NCI-H2171 treated with DMSO at 0.1 percent for 48 hours (cell line): ENCODE data around the gene TTC34.
"Not testable (repeated sequence)": the region's sequence is repeated elsewhere in the genome, so short reads cannot be mapped to it uniquely, and the experiment has no call there.

ENCODE experiments used
- DNase-seq: peaks from one replicate; lab custom pipeline; 2025; lab: John Stamatoyannopoulos, UW

TTC34 gene

GRCh38 chr1:2768052-2768451 lies 33.4 kb downstream of the TTC34 start:
- DNase-seq: not testable (repeated sequence)

GRCh38 chr1:2759433-2759832 lies 42.1 kb downstream of the TTC34 start:
- DNase-seq: not testable (repeated sequence)

GRCh38 chr1:2757519-2757918 lies 44.0 kb downstream of the TTC34 start:
- DNase-seq: not testable (repeated sequence)

GRCh38 chr1:2755426-2755825 lies 46.1 kb downstream of the TTC34 start:
- DNase-seq: not testable (repeated sequence)

GRCh38 chr1:2754597-2754996 lies 46.9 kb downstream of the TTC34 start:
- DNase-seq: not testable (repeated sequence)

- DNase-seq: not testable (repeated sequence)
Measured at GRCh38 chr1:2752503-2752902, 49.0 kb downstream of the TTC34 start.

GRCh38 chr1:2751866-2752265 lies 49.6 kb downstream of the TTC34 start:
- DNase-seq: not testable (repeated sequence)

- DNase-seq: not testable (repeated sequence)
Measured at GRCh38 chr1:2750766-2751730, 50.4 kb downstream of the TTC34 start.

- not testable (repeated sequence) for DNase-seq
Measured at GRCh38 chr1:2750041-2750680, 51.3 kb downstream of the TTC34 start.

GRCh38 chr1:2748626-2749025 lies 52.9 kb downstream of the TTC34 start:
- DNase-seq: not testable (repeated sequence)

GRCh38 chr1:2694796-2695195 lies 106.7 kb downstream of the TTC34 start:
- not testable (repeated sequence) for DNase-seq

GRCh38 chr1:2690180-2690579 lies 111.3 kb downstream of the TTC34 start:
- not testable (repeated sequence) for DNase-seq

GRCh38 chr1:2688336-2688665 lies 113.2 kb downstream of the TTC34 start:
- not testable (repeated sequence) for DNase-seq

GRCh38 chr1:2687638-2688335 lies 113.7 kb downstream of the TTC34 start:
- not testable (repeated sequence) for DNase-seq

- not testable (repeated sequence) for DNase-seq
Measured at GRCh38 chr1:2687174-2687591, 114.3 kb downstream of the TTC34 start.

GRCh38 chr1:2686091-2686863 lies 115.2 kb downstream of the TTC34 start:
- DNase-seq: not testable (repeated sequence)

- not testable (repeated sequence) for DNase-seq
Measured at GRCh38 chr1:2685671-2686070, 115.8 kb downstream of the TTC34 start.

- DNase-seq: not testable (repeated sequence)
Measured at GRCh38 chr1:2684878-2685277, 116.6 kb downstream of the TTC34 start.

GRCh38 chr1:2684000-2684399 lies 117.5 kb downstream of the TTC34 start:
- DNase-seq: not testable (repeated sequence)

GRCh38 chr1:2683321-2683741 lies 118.2 kb downstream of the TTC34 start:
- DNase-seq: not testable (repeated sequence)

- not testable (repeated sequence) for DNase-seq
Measured at GRCh38 chr1:2682879-2683278, 118.6 kb downstream of the TTC34 start.
